ENCODE data around the gene COL27A1.

DNA sequence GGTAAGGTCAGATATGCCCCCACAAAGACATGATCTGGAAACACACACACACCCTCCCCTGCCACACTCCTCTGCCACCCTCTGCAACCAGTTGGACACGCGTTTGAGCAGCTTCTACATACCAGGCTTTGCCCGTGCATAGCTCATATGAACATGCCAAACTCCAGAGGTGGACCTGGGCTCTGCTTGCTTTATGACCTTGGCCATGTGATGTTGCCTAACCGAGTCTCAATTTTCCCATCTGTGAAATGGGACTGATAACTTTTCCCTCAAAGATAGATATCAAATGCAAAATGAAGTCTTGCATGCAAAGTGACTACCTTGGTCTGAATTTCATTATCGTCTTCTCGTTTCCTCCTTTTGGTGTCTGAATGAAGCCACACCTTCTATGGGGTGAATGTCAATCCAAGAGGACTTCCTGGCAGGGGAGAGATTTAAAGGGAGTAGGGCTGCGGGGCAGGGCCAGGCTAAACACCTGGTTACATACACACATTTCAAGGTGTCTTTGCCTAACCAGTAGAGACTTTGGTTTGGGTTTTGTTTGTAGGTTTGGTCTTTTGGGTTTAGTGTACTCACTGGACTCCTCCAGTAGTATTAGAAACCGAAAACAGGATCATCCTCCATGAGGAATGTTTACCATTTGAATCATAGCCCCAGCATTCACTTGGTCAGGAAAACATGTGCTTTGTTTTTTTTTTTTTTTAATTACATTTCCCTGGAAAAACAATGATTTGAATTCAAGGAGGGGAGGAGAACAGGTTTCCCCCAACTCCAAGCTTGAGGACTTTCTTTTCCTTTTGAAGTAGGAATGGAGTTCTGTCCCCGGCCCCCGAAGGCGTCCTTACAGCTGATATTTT lies 63.2 kb downstream of the COL27A1 start:
- TF ChIP-seq, protein P1, sequence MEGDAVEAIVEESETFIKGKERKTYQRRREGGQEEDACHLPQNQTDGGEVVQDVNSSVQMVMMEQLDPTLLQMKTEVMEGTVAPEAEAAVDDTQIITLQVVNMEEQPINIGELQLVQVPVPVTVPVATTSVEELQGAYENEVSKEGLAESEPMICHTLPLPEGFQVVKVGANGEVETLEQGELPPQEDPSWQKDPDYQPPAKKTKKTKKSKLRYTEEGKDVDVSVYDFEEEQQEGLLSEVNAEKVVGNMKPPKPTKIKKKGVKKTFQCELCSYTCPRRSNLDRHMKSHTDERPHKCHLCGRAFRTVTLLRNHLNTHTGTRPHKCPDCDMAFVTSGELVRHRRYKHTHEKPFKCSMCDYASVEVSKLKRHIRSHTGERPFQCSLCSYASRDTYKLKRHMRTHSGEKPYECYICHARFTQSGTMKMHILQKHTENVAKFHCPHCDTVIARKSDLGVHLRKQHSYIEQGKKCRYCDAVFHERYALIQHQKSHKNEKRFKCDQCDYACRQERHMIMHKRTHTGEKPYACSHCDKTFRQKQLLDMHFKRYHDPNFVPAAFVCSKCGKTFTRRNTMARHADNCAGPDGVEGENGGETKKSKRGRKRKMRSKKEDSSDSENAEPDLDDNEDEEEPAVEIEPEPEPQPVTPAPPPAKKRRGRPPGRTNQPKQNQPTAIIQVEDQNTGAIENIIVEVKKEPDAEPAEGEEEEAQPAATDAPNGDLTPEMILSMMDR (IDR thresholded peaks at IDR 0.05; ENCODE audit: borderline replicate concordance, extremely low read depth, low read length, poor library complexity, severe bottlenecking), result no peak
- TF ChIP-seq EZH2 (IDR thresholded peaks at IDR 0.05; ENCODE audit: borderline replicate concordance, low read depth, low read length, severe bottlenecking), result no peak
